C1 segment of cervical spinal cord (tissue), 14 donors: ENCODE results near the gene EN2.
"Not testable (repeated sequence)": the region's sequence is repeated elsewhere in the genome, so short reads cannot be mapped to it uniquely, and the experiment has no call there.

Experiments used
- DNase-seq, 14 donors: peaks; one replicate each; lab custom pipeline; 2025; lab: John Stamatoyannopoulos, UW

The EN2 gene

GRCh38 chr7:155425887-155426286 is 32.0 kb upstream of the EN2 start:
- no peak for DNase-seq

- no peak for DNase-seq
Observed at GRCh38 chr7:155426543-155427410, 31.2 kb upstream of the EN2 start.

GRCh38 chr7:155427411-155428038 is 30.4 kb upstream of the EN2 start:
- no peak for DNase-seq

- no peak for DNase-seq
Observed at GRCh38 chr7:155428171-155428834, 29.6 kb upstream of the EN2 start.

GRCh38 chr7:155429651-155430050 is 28.3 kb upstream of the EN2 start:
- DNase-seq = no peak

- no peak for DNase-seq
Observed at GRCh38 chr7:155430606-155431005, 27.3 kb upstream of the EN2 start.

- DNase-seq = no peak
Observed at GRCh38 chr7:155431231-155431630, 26.7 kb upstream of the EN2 start.

GRCh38 chr7:155431711-155432110 is 26.2 kb upstream of the EN2 start:
- DNase-seq = no peak

GRCh38 chr7:155435110-155435509 is 22.8 kb upstream of the EN2 start:
- DNase-seq = no peak

- DNase-seq = no peak
Observed at GRCh38 chr7:155437836-155438235, 20.1 kb upstream of the EN2 start.

- DNase-seq = no peak
Observed at GRCh38 chr7:155438777-155439176, 19.2 kb upstream of the EN2 start.

GRCh38 chr7:155439311-155440017 is 18.5 kb upstream of the EN2 start:
- DNase-seq = no peak

- DNase-seq = no peak
Observed at GRCh38 chr7:155440018-155440410, 17.9 kb upstream of the EN2 start.

- DNase-seq = no peak
Observed at GRCh38 chr7:155441856-155442255, 16.1 kb upstream of the EN2 start.

GRCh38 chr7:155444746-155445145 is 13.2 kb upstream of the EN2 start:
- no peak for DNase-seq

- not testable (repeated sequence) for DNase-seq
Observed at GRCh38 chr7:155445606-155446005, 12.3 kb upstream of the EN2 start.

GRCh38 chr7:155447603-155448002 is 10.3 kb upstream of the EN2 start:
- no peak for DNase-seq

- peak in 1 of 14 donors; percentile 49 for DNase-seq
Observed at GRCh38 chr7:155448632-155449007, 9.3 kb upstream of the EN2 start.

GRCh38 chr7:155449008-155449868 is 8.7 kb upstream of the EN2 start:
- DNase-seq = peak in 1 of 14 donors; percentile 68

GRCh38 chr7:155449869-155450557 is 7.9 kb upstream of the EN2 start:
- DNase-seq = no peak
